Mononuclear cell (primary cell): Measurements from ENCODE around the gene ASAP2. TPM values are rescaled to one million over a fixed set of nuclear protein-coding genes. Genes with fewer than 3 reads are reported as not detected.
"Not testable (repeated sequence)": the region's sequence is repeated elsewhere in the genome, so short reads cannot be mapped to it uniquely, and the experiment has no call there.

Experiments used
- H3K27me3 ChIP-seq: 2 replicates; pipeline ENCODE4 v1.6.0; 2011; ENCODE audit warnings: low read length, control low read depth; ENCODE audit not compliant: insufficient read depth
- H3K4me1 ChIP-seq: 2 replicates; pipeline ENCODE4 v1.5.1; 2011; ENCODE audit warnings: mild to moderate bottlenecking, low read length, control low read depth; ENCODE audit not compliant: insufficient read depth
- H3K4me3 ChIP-seq: 2 replicates; pipeline ENCODE4 v1.5.1; 2011; ENCODE audit warnings: mild to moderate bottlenecking, low read length, moderate library complexity
- H3K9me3 ChIP-seq: 2 replicates; pipeline ENCODE4 v1.5.1; 2011; ENCODE audit warnings: low read depth, mild to moderate bottlenecking, control low read depth, low read length
- total RNA-seq: library from RNA; depleted of rRNA; stranded (reverse); fragments of >200 nt; gene quantifications from one replicate; pipeline ENCODE4 v1.2.3, GENCODE V29; 2012

ASAP2 gene
- total RNA-seq, 1 donor = 4.6 TPM

- no peaks in the 10 kb centered on the region for H3K9me3 ChIP-seq
- no peaks in the 10 kb centered on the region for H3K4me1 ChIP-seq
- no peak overlapping the region for H3K4me3 ChIP-seq
- no peaks in the 10 kb centered on the region for H3K27me3 ChIP-seq
These were observed 181.6 kb downstream of the ASAP2 start for GRCh38 chr2:9388199-9388681.

- Histone ChIP-seq H3K4me1 (no peaks in the 10 kb centered on the region), H3K27me3 (no peaks in the 10 kb centered on the region), H3K9me3 (no peaks in the 10 kb centered on the region), H3K4me3 (no peak overlapping the region)
These were observed 182.6 kb downstream of the ASAP2 start for GRCh38 chr2:9388950-9389911.

- Histone ChIP-seq H3K4me3 (no peak overlapping the region), H3K27me3 (no peaks in the 10 kb centered on the region), H3K9me3 (no peaks in the 10 kb centered on the region), H3K4me1 (no peaks in the 10 kb centered on the region)
These were observed 183.7 kb downstream of the ASAP2 start for GRCh38 chr2:9390151-9390850.

GRCh38 chr2:9390991-9391390 is 184.4 kb downstream of the ASAP2 start:
- Histone ChIP-seq H3K4me1 (no peaks in the 10 kb centered on the region), H3K9me3 (no peaks in the 10 kb centered on the region), H3K4me3 (no peak overlapping the region), H3K27me3 (no peaks in the 10 kb centered on the region)

GRCh38 chr2:9391961-9392720 is 185.5 kb downstream of the ASAP2 start:
- Histone ChIP-seq H3K4me1 (no peaks in the 10 kb centered on the region), H3K4me3 (no peak overlapping the region)

GRCh38 chr2:9392898-9393765 is 186.5 kb downstream of the ASAP2 start:
- Histone ChIP-seq H3K4me1 (no peaks in the 10 kb centered on the region), H3K4me3 (no peak overlapping the region), H3K27me3 (no peaks in the 10 kb centered on the region), H3K9me3 (no peaks in the 10 kb centered on the region)

More at GRCh38 chr2:9391961-9392720, 185.5 kb downstream of the ASAP2 start:
- H3K9me3 ChIP-seq = no peaks in the 10 kb centered on the region
- no peaks in the 10 kb centered on the region for H3K27me3 ChIP-seq

GRCh38 chr2:9394816-9395215 is 188.2 kb downstream of the ASAP2 start:
- H3K9me3 ChIP-seq = no peaks in the 10 kb centered on the region
- no peak overlapping the region for H3K4me3 ChIP-seq
- H3K4me1 ChIP-seq = no peaks in the 10 kb centered on the region
- no peaks in the 10 kb centered on the region for H3K27me3 ChIP-seq

GRCh38 chr2:9397201-9397600 is 190.6 kb downstream of the ASAP2 start:
- H3K9me3 ChIP-seq = no peaks in the 10 kb centered on the region
- H3K27me3 ChIP-seq = no peaks in the 10 kb centered on the region
- H3K4me1 ChIP-seq = no peaks in the 10 kb centered on the region
- no peak overlapping the region for H3K4me3 ChIP-seq

GRCh38 chr2:9398251-9398650 is 191.6 kb downstream of the ASAP2 start:
- H3K27me3 ChIP-seq, H3K4me1 ChIP-seq, H3K9me3 ChIP-seq, H3K4me3 ChIP-seq: not testable (repeated sequence)

GRCh38 chr2:9398881-9399780 is 192.5 kb downstream of the ASAP2 start:
- Histone ChIP-seq H3K4me1 (no peaks in the 10 kb centered on the region), H3K4me3 (no peak overlapping the region), H3K27me3 (no peaks in the 10 kb centered on the region), H3K9me3 (no peaks in the 10 kb centered on the region)

GRCh38 chr2:9400268-9401058 is 193.9 kb downstream of the ASAP2 start:
- no peaks in the 10 kb centered on the region for H3K4me1 ChIP-seq
- H3K27me3 ChIP-seq = no peaks in the 10 kb centered on the region
- H3K9me3 ChIP-seq = no peaks in the 10 kb centered on the region
- H3K4me3 ChIP-seq = no peak overlapping the region

GRCh38 chr2:9401059-9401547 is 194.5 kb downstream of the ASAP2 start:
- no peaks in the 10 kb centered on the region for H3K27me3 ChIP-seq
- no peaks in the 10 kb centered on the region for H3K9me3 ChIP-seq
- H3K4me3 ChIP-seq = no peak overlapping the region
- H3K4me1 ChIP-seq = no peaks in the 10 kb centered on the region
